SW480 (cell line): ENCODE results near the gene NCOR2.

ENCODE experiments used
- DNase-seq: peaks from one replicate; pipeline ENCODE4 v3.0.0-alpha.2; 2016; ENCODE audit warnings: low spot score

Gene NCOR2

GRCh38 chr12:124560146-124560890, 7.1 kb downstream of the NCOR2 start:
- no peak for DNase-seq

GRCh38 chr12:124559182-124560017, 8.0 kb downstream of the NCOR2 start:
- DNase-seq: no peak

GRCh38 chr12:124558313-124558712, 9.1 kb downstream of the NCOR2 start:
- no peak for DNase-seq

- no peak for DNase-seq
Measured at GRCh38 chr12:124557518-124558223, 9.7 kb downstream of the NCOR2 start.

- no peak for DNase-seq
Measured at GRCh38 chr12:124556896-124557501, 10.4 kb downstream of the NCOR2 start.

- no peak for DNase-seq
Measured at GRCh38 chr12:124556074-124556466, 11.3 kb downstream of the NCOR2 start.

- no peak for DNase-seq
Measured at GRCh38 chr12:124555168-124556073, 12.0 kb downstream of the NCOR2 start.

- DNase-seq: no peak
Measured at GRCh38 chr12:124554429-124555029, 12.9 kb downstream of the NCOR2 start.

GRCh38 chr12:124553862-124554428, 13.5 kb downstream of the NCOR2 start:
- no peak for DNase-seq

GRCh38 chr12:124551268-124552144, 15.9 kb downstream of the NCOR2 start:
- no peak for DNase-seq

- no peak for DNase-seq
Measured at GRCh38 chr12:124550123-124551089, 17.0 kb downstream of the NCOR2 start.

- no peak for DNase-seq
Measured at GRCh38 chr12:124549629-124550028, 17.8 kb downstream of the NCOR2 start.

GRCh38 chr12:124548854-124549378, 18.5 kb downstream of the NCOR2 start:
- no peak for DNase-seq

GRCh38 chr12:124547626-124548025, 19.8 kb downstream of the NCOR2 start:
- DNase-seq: no peak

- DNase-seq: no peak
Measured at GRCh38 chr12:124545508-124546418, 21.6 kb downstream of the NCOR2 start.

- DNase-seq: no peak
Measured at GRCh38 chr12:124544983-124545382, 22.4 kb downstream of the NCOR2 start.
